Raji (cell line): ENCODE results near the gene PPP3CA.

ENCODE experiments used
- POLR2A ChIP-seq: IDR thresholded peaks from 2 replicates; pipeline ENCODE4 v1.6.1; 2011; ENCODE audit warnings: low read depth, low read length, control low read depth; ENCODE audit not compliant: insufficient read depth

Gene PPP3CA

DNA sequence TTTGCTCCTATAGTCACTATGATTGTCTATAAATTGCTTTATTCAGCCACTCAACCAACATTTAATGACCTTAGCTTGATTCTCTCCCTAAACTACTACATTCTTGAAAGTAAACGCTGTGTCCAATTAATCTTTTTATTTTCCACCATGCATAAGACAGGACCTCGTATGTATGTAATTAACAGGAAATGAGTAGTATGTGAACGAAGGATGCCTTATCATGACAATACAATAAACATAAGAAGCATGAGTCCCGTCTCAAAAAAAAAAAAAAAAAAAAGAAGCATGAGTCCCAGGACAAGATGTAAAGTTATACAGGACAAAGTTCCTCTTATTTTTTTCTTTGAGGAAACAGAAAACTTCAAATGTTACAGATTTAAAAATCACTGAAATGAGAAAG, 92.5 kb downstream of the PPP3CA start:
- TF ChIP-seq POLR2A, result no peak

DNA sequence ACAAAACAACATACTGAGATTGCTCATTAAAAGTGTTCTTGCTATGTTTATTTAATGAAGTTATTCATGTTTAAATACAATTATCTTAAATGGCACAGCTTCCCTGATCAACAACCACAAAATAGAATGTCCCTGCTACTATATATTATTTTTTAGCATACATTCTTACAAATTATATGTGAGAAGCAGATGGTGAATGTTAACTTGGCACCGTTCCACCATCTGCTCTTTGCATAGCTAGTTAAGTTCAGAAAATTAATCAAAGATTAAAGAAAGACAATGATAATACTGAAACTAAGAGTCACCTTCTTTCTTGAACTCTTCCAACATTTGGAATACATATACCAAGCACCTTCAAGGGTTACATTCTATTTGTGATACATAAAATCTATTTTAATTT, 94.2 kb downstream of the PPP3CA start:
- no peak for TF ChIP-seq POLR2A

- no peak for TF ChIP-seq POLR2A
Observed at GRCh38 chr4:101252721-101253120, 94.6 kb downstream of the PPP3CA start.

GRCh38 chr4:101251261-101251660, 96.1 kb downstream of the PPP3CA start:
- no peak for TF ChIP-seq POLR2A

- no peak for TF ChIP-seq POLR2A
Observed at GRCh38 chr4:101244349-101244748, 103.0 kb downstream of the PPP3CA start.

- no peak for TF ChIP-seq POLR2A
Observed at GRCh38 chr4:101242441-101242840, 104.9 kb downstream of the PPP3CA start.

GRCh38 chr4:101240099-101240498, 107.2 kb downstream of the PPP3CA start:
- no peak for TF ChIP-seq POLR2A

DNA sequence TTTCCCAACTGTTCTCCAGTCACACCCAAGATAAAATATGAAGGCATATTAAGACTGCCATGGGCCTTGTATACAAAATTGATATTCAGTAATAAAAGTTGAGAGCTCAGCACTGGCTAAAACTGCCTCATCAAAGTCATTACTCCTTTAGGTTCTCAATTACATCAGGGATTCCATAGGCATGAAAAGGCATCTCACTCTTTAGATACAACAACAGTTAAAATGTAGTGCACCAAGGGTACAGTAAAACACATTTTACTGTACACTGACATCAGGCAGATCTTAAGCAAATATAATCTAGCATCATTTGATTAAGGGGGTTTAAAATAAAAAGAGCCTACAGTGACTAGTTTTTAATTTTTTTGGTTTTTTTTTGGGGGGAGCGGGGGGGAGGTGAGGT, 107.7 kb downstream of the PPP3CA start:
- no peak for TF ChIP-seq POLR2A

GRCh38 chr4:101238706-101239105, 108.6 kb downstream of the PPP3CA start:
- TF ChIP-seq POLR2A, result no peak

- no peak for TF ChIP-seq POLR2A
Observed at GRCh38 chr4:101237773-101238172, 109.6 kb downstream of the PPP3CA start.

DNA sequence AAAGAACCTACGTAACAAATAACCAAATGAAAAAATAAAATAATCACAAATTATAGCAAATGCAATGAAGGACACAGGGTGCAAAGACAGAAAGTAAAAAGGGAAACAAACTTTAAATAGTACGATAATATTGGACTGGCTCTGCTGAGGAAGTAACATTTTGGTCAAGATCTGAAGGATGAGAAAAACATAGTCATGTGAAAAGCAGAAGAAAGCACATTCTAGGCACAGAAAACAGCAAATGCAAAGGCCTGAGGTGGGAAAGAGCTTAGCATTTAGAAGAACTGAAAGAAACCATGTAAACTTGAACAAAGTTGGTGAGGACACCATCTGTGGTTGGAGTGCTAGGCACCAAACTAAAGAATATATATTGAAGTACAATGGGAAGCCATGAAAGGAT, 111.2 kb downstream of the PPP3CA start:
- TF ChIP-seq POLR2A, result no peak

GRCh38 chr4:101232074-101232776, 115.1 kb downstream of the PPP3CA start:
- TF ChIP-seq POLR2A, result no peak

DNA sequence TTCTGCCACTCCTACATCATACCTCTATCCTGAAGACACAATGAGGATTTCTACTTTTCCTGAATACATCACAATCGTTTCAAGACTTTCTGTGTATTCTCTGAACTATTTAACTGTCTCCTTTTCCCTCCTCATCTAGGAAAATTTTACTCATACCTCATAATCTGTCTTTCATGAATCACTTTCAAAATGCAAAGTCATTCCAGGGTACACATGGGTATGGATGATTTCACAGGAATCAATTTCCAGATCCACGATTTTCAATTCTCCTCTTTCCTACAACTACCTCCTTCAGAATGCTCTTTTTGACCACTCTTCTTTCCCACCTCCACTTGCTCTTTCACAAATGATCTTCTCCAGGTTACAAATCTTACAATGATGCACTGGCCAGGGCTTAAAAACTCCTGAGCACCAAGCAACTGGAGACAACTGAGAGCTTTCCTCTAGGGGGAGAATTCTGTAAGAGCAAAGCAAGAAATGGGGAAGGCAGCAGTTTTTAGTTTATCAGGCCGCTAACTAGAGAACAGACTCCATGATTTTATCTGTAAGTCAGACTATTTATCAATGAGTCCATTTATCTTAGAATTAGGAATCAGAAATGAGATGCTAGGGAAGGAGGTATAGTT, 116.4 kb downstream of the PPP3CA start:
- TF ChIP-seq POLR2A, result no peak

GRCh38 chr4:101229116-101229515, 118.2 kb downstream of the PPP3CA start:
- no peak for TF ChIP-seq POLR2A

DNA sequence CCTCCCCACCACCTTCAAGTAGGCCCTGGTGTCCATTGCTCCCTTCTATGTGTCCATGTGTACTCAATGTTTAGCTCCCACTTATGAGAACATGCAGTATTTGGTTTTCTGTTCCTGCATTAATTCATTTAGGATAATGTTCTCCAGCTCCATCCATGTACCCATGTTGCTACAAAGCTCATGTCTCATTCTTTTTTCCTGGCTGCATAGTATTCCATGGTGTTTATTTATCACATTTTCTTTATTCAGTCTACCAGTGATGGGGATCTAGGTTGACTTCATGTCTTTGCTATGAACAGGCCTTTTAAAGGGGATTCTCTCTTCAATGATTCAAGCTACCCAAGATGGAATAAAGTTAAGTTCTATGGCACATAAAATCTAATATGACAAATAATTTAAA, 119.6 kb downstream of the PPP3CA start:
- no peak for TF ChIP-seq POLR2A

GRCh38 chr4:101224358-101225218, 122.7 kb downstream of the PPP3CA start:
- no peak for TF ChIP-seq POLR2A

- TF ChIP-seq POLR2A, result no peak
Observed at GRCh38 chr4:101222156-101222845, 125.0 kb downstream of the PPP3CA start.
